Measurements from ENCODE around the gene RPRD1B.

RPRD1B gene

DNA sequence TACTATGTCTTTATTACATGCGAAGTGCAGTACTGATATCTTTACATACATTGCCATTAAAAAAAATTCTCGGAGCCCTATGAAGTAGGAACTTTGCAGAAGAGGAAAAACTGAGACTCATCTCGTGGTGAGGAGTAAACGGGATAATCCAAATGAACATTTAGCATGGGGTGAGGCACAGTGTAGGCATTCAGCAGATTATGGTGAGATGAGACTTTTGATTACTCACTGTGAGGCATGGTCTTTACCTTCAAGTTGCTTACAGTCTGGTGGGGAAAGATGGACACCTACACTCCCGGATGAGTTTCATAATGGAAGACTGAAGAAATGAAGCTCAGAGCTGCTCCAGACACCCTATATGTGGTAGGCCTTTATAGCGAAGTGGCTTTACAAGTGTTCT is 1.4 kb downstream of the RPRD1B start:
- TF ChIP-seq, protein P1, sequence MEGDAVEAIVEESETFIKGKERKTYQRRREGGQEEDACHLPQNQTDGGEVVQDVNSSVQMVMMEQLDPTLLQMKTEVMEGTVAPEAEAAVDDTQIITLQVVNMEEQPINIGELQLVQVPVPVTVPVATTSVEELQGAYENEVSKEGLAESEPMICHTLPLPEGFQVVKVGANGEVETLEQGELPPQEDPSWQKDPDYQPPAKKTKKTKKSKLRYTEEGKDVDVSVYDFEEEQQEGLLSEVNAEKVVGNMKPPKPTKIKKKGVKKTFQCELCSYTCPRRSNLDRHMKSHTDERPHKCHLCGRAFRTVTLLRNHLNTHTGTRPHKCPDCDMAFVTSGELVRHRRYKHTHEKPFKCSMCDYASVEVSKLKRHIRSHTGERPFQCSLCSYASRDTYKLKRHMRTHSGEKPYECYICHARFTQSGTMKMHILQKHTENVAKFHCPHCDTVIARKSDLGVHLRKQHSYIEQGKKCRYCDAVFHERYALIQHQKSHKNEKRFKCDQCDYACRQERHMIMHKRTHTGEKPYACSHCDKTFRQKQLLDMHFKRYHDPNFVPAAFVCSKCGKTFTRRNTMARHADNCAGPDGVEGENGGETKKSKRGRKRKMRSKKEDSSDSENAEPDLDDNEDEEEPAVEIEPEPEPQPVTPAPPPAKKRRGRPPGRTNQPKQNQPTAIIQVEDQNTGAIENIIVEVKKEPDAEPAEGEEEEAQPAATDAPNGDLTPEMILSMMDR (IDR thresholded peaks at IDR 0.05; ENCODE audit: low read depth, low read length, missing control alignments), result no peak
- no peak for DNase-seq (ENCODE audit: low read depth)
- peak overlapping the region; percentile 83 for H3K4me3 ChIP-seq (ENCODE audit: low read depth, low read length)
- in situ Hi-C loops (cut with HindIII; ENCODE audit: low sequenced_read_pairs), result loop anchor here (25.0 kb wide), 1 partner anchor 448 kb away; no protein-coding TSS in a partner anchor

DNA sequence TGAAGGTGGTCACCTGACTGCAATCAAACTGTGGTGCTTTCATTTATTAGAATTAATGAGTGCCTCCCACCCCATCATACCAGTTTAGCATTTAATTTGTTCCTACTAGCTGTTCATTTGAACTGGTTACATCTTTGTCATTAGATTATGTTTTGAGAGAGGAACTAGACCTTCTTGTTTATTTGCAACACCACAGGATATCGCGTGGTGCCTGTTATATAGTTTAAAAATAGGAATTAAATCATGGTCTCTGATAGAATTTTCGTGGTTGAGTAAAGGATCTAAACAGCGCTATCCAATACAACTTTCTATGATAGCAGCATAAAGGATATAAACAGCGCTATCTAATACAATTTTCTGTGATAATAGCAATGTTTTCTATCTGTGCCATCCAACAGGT is 2.8 kb downstream of the RPRD1B start:
- in situ Hi-C loops (cut with HindIII; ENCODE audit: low sequenced_read_pairs), result loop anchor here (25.0 kb wide), 1 partner anchor 449 kb away; no protein-coding TSS in a partner anchor
- no peak overlapping the region for H3K4me3 ChIP-seq (ENCODE audit: low read depth, low read length)
- no peak for DNase-seq (ENCODE audit: low read depth)
- TF ChIP-seq, protein P1 (IDR thresholded peaks at IDR 0.05; ENCODE audit: low read depth, low read length, missing control alignments), result no peak

DNA sequence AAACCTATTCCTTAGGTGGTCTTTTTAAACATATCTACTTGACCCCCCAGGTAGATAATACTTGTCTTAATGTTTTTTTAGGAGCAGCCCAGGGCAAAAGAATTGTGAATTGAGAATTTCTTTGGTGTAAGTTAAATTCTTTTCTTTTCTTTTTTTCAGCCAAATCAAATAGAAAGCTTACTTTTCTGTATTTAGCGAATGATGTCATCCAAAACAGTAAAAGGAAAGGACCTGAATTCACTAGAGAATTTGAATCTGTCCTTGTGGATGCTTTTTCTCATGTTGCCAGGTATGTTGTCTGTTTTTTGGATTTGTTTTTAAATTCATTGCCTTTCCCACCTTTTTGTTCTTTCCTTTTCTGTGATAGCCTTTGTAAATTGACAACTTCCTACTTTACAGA is 6.7 kb downstream of the RPRD1B start:
- TF ChIP-seq, protein P1 (IDR thresholded peaks at IDR 0.05; ENCODE audit: low read depth, low read length, missing control alignments), result no peak
- H3K4me3 ChIP-seq (ENCODE audit: low read depth, low read length), result no peak overlapping the region
- no peak for DNase-seq (ENCODE audit: low read depth)
- in situ Hi-C loops (cut with HindIII; ENCODE audit: low sequenced_read_pairs), result loop anchor here (25.0 kb wide), 1 partner anchor 453 kb away; no protein-coding TSS in a partner anchor

DNA sequence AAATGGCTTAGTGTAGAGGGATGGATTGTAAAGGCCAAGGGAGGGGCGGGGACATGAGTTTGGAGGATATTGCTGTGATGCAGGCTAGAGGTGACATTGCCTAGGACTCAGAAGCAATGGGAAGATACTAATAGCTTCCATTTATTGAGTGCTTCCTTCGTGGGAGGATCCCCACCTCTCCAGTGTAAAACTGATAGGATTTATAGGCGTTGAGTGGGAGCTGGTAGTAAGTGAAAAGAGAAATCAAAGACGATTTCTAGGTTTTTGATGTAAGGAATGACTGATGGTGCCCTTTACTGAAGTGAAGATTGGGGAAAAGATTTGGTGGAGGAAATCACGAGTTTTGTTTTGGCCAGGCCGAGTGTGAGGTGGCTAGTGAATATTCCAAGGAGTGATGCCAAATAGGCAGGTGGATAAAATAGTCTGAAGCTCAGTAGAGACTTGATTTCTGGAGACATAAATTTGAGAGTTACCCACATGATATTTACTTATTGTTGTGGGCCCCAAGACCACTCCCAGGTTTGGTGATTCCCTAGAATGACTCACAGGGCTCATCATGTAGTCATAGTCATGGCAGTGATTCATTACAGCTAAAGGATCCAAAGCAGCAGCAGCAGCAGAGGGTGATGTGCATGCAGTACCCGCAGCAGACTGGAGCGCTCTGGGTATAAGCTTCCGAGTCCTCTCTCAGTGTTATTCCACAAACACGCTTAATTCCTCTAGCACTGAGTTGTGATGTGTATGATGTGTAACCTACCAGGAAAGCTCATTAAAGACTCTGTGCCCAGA is 10.2 kb downstream of the RPRD1B start:
- in situ Hi-C loops (cut with HindIII; ENCODE audit: low sequenced_read_pairs), result loop anchor here (25.0 kb wide), 1 partner anchor 456 kb away; no protein-coding TSS in a partner anchor
- TF ChIP-seq, protein P1 (IDR thresholded peaks at IDR 0.05; ENCODE audit: low read depth, low read length, missing control alignments), result no peak
- peak; percentile 32 for DNase-seq (ENCODE audit: low read depth)
- H3K4me3 ChIP-seq (ENCODE audit: low read depth, low read length), result no peak overlapping the region

DNA sequence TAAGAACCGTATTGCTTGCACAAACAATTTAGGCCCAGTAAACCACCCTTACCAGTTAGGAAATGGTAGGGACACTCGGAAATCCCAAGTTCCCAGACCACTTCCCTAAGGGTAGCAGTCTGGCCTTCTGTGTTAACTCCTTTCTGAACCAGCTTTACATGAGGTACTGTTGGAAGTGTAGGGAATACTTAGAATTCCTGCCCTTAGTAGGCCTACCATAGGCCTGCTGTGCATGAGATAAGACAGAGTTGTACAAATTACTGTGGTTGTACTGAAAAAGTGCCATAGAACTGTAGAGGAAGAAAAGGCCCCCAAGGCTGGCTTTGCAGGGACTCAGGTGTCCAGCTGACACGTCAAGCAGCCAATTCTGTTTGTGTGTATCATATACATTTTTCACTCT is 11.1 kb downstream of the RPRD1B start:
- TF ChIP-seq, protein P1 (IDR thresholded peaks at IDR 0.05; ENCODE audit: low read depth, low read length, missing control alignments), result no peak
- no peak overlapping the region for H3K4me3 ChIP-seq (ENCODE audit: low read depth, low read length)
- no peak for DNase-seq (ENCODE audit: low read depth)
- in situ Hi-C loops (cut with HindIII; ENCODE audit: low sequenced_read_pairs), result loop anchor here (25.0 kb wide), 1 partner anchor 457 kb away; no protein-coding TSS in a partner anchor

DNA sequence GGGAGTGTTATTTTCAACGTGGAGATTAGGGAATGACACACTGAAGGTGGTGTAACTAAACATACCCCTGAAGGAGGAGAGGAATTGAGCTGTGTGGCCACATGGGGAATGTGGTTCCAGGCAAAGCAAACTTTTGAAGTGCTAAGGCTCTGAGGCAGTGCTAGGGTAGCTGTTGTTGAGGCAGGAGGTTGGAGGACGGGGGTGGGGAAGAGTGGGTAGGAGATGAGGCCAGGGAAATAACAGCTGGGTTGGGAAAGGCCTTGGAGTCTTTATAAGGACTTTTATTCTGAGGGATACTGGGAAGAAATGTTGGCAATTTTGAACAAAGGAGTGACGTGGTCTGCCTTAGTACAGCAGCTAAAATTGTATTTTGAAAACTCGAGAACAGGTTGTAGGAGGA is 13.0 kb downstream of the RPRD1B start:
- no peak for DNase-seq (ENCODE audit: low read depth)
- H3K4me3 ChIP-seq (ENCODE audit: low read depth, low read length), result no peak overlapping the region
- in situ Hi-C loops (cut with HindIII; ENCODE audit: low sequenced_read_pairs), result loop anchor here (25.0 kb wide), 1 partner anchor 459 kb away; no protein-coding TSS in a partner anchor
- TF ChIP-seq, protein P1 (IDR thresholded peaks at IDR 0.05; ENCODE audit: low read depth, low read length, missing control alignments), result no peak

Data from astrocyte of the cerebellum (primary cell).